Ishikawa (cell line): ENCODE results near the gene RPL36A.

Source experiments
- MAX ChIP-seq: IDR thresholded peaks from 2 replicates; pipeline ENCODE4 v1.6.1; 2012
- RAD21 ChIP-seq: IDR thresholded peaks from 2 replicates; pipeline ENCODE4 v1.6.1; 2012; ENCODE audit warnings: low read depth
- REST ChIP-seq: IDR thresholded peaks from 2 replicates; pipeline ENCODE4 v1.6.1; 2012; ENCODE audit warnings: low read depth, mild to moderate bottlenecking
- YY1 ChIP-seq: IDR thresholded peaks from 2 replicates; pipeline ENCODE4 v1.6.1; 2012; ENCODE audit warnings: low read depth

- TF ChIP-seq MAX (no peak), REST (no peak), YY1 (no peak), RAD21 (no peak)
These were observed 30.8 kb upstream of the RPL36A start for GRCh38 chrX:101359966-101360365.
